Measurements from ENCODE around the gene ZNRF4. TPM values are rescaled to one million over a fixed set of nuclear protein-coding genes. Genes with fewer than 3 reads are reported as not detected.

Gene ZNRF4
- total and polyA plus RNA-seq, 9 of the 15 experiments (the other 6 are each of a cell fraction or from before 2014, with no cell fraction given): not detected

- Histone ChIP-seq H3K27me3 (ENCODE audit: control insufficient read depth in 2 of 2, insufficient read depth in 2 of 2, low read length in 2 of 2) (peaks cover 11 to 59% of the 10 kb centered on the region in 2 experiments; a peak in 4 of 5 replicates), H3K4me1 (replicated peaks in 1 of 2; ENCODE audit: control insufficient read depth in 2 of 2, insufficient read depth in 2 of 2, low read length in 2 of 2) (peaks cover 0 to 18% of the 10 kb centered on the region in 2 experiments; a peak in 2 of 5 replicates), H3K4me2 (ENCODE audit: insufficient read depth, low read length) (no peak overlapping the region), H3K9me1 (ENCODE audit: control insufficient read depth, insufficient read depth, low read length) (no peaks in the 10 kb centered on the region), H3K79me2 (ENCODE audit: control insufficient read depth, insufficient read depth, low read length) (no peaks in the 10 kb centered on the region), H3K9me3 (replicated peaks; ENCODE audit: control insufficient read depth, insufficient read depth, low read depth, low read length) (no peaks in the 10 kb centered on the region; the same call in 1 of the 2 replicates), H3K4me3 (no peak overlapping the region), H3K9ac (ENCODE audit: insufficient read depth in 1 of 2, low read depth in 2 of 2, low read length in 2 of 2) (no peak overlapping the region), H2AFZ (ENCODE audit: low read depth, low read length) (no peak overlapping the region), H3K36me3 (ENCODE audit: control insufficient read depth, insufficient read depth, low read length) (no peaks in the 10 kb centered on the region), H3K27ac (ENCODE audit: extremely low read depth, low read depth, low read length) (no peak overlapping the region), H4K20me1 (replicated peaks; ENCODE audit: control insufficient read depth, insufficient read depth, low read length) (no peaks in the 10 kb centered on the region)
- no TSS peak for BruUV-seq (replicated peaks)
- DNase-seq (ENCODE audit: extremely low read depth in 1 of 4, low spot score in 3 of 4) (no peak), FAIRE-seq (no peak), ATAC-seq (no peak)
- peak; percentile 45 for TF ChIP-seq RBM25 (IDR thresholded peaks at IDR 0.05; ENCODE audit: low read depth, low read length, severe bottlenecking)
- TF ChIP-seq CBX8 (IDR thresholded peaks at IDR 0.05; ENCODE audit: borderline replicate concordance, extremely low read depth, low read depth, low read length, poor library complexity, severe bottlenecking): no peak
- TF ChIP-seq ZFP36 (IDR thresholded peaks at IDR 0.05; ENCODE audit: low read depth, low read length, partially characterized antibody): peak; percentile 30
- intact Hi-C loops (cut with micrococcal nuclease) (no loop called here), in situ Hi-C loops (cut with MboI) (no loop called here)
- ChIA-PET POLR2A (no interaction called here), CTCF (ENCODE audit: low intra/inter-chr PET ratio) (no interaction called here)
- WGBS (ENCODE audit: insufficient coverage, low coverage, missing lambda C conversion rate): 5% methylated on average over 4 of the region's 5 CpGs
Observed at GRCh38 chr19:5454743-5455142, 474 bp upstream of the ZNRF4 start.

GRCh38 chr19:5456130-5456840 lies 1.1 kb downstream of the ZNRF4 start:
- ATAC-seq (no peak), DNase-seq (ENCODE audit: extremely low read depth in 1 of 4, low spot score in 3 of 4) (no peak), FAIRE-seq (no peak)
- no peak overlapping the region for H3K9ac ChIP-seq (ENCODE audit: insufficient read depth in 1 of 2, low read depth in 2 of 2, low read length in 2 of 2)
- in situ Hi-C loops (cut with MboI) (no loop called here), intact Hi-C loops (cut with micrococcal nuclease) (no loop called here)
- TF ChIP-seq FOXO4 (CRISPR knock-in tag; IDR thresholded peaks at IDR 0.05) (no peak), SMAD4 (CRISPR knock-in tag; conservative IDR thresholded peaks at IDR 0.05) (no peak), SIX5 (IDR thresholded peaks at IDR 0.05; ENCODE audit: borderline replicate concordance in 1 of 2, insufficient read depth in 1 of 2, low read depth in 1 of 2, low read length in 2 of 2) (no peak), KAT2B (IDR thresholded peaks at IDR 0.05; ENCODE audit: low read depth, low read length) (no peak), MLX (CRISPR knock-in tag; conservative IDR thresholded peaks at IDR 0.05) (no peak)
- no peaks in the 10 kb centered on the region; the same call in 1 of the 2 replicates for H3K9me3 ChIP-seq (replicated peaks; ENCODE audit: control insufficient read depth, insufficient read depth, low read depth, low read length)
- no peak overlapping the region for H3K4me3 ChIP-seq
- peaks cover 0 to 17% of the 10 kb centered on the region in 2 experiments; a peak in 2 of 5 replicates for H3K4me1 ChIP-seq (replicated peaks in 1 of 2; ENCODE audit: control insufficient read depth in 2 of 2, insufficient read depth in 2 of 2, low read length in 2 of 2)
- BruUV-seq (replicated peaks): no TSS peak
- H3K27me3 ChIP-seq (ENCODE audit: control insufficient read depth in 2 of 2, insufficient read depth in 2 of 2, low read length in 2 of 2): peaks cover 9 to 52% of the 10 kb centered on the region in 2 experiments; a peak in 4 of 5 replicates
- no peaks in the 10 kb centered on the region for H4K20me1 ChIP-seq (replicated peaks; ENCODE audit: control insufficient read depth, insufficient read depth, low read length)
- H3K79me2 ChIP-seq (ENCODE audit: control insufficient read depth, insufficient read depth, low read length): no peaks in the 10 kb centered on the region
- H3K9me1 ChIP-seq (ENCODE audit: control insufficient read depth, insufficient read depth, low read length): no peaks in the 10 kb centered on the region
- POLR2A ChIA-PET: no interaction called here
- CTCF ChIA-PET (ENCODE audit: low intra/inter-chr PET ratio): no interaction called here
- 12% methylated on average over 35 of the region's 35 CpGs for WGBS (ENCODE audit: insufficient coverage, low coverage, missing lambda C conversion rate)
- H3K27ac ChIP-seq (ENCODE audit: extremely low read depth, low read depth, low read length): no peak overlapping the region
- H3K36me3 ChIP-seq (ENCODE audit: control insufficient read depth, insufficient read depth, low read length): no peaks in the 10 kb centered on the region
- H3K4me2 ChIP-seq (ENCODE audit: insufficient read depth, low read length): no peak overlapping the region
- no peak overlapping the region for H2AFZ ChIP-seq (ENCODE audit: low read depth, low read length)
